Osteocyte (in vitro differentiated cells): ENCODE measurements around the gene DUOXA1. TPM values are rescaled to one million over a fixed set of nuclear protein-coding genes. Genes with fewer than 3 reads are reported as not detected.
A peak's percentile ranks its signal among the peaks of the same experiment; 100 is the strongest.

ENCODE experiments used
- DNase-seq: peaks from one replicate; pipeline ENCODE4 v3.0.0; 2021; ENCODE audit warnings: mixed read lengths; ENCODE audit not compliant: unreplicated experiment; ENCODE audit errors: extremely low spot score
- H3K27ac Mint-ChIP-seq: one replicate; pipeline ENCODE4 v1.8.0; 2021; ENCODE audit warnings: mild to moderate bottlenecking, mixed read lengths; ENCODE audit not compliant: unreplicated experiment
- H3K27me3 Mint-ChIP-seq: one replicate; pipeline ENCODE4 v1.8.0; 2021; ENCODE audit warnings: mixed read lengths; ENCODE audit not compliant: unreplicated experiment
- H3K36me3 Mint-ChIP-seq: one replicate; pipeline ENCODE4 v1.8.0; 2021; ENCODE audit warnings: mixed read lengths; ENCODE audit not compliant: unreplicated experiment
- H3K4me1 Mint-ChIP-seq: one replicate; pipeline ENCODE4 v1.8.0; 2021; ENCODE audit warnings: mixed read lengths; ENCODE audit not compliant: unreplicated experiment
- H3K4me3 Mint-ChIP-seq: one replicate; pipeline ENCODE4 v1.8.0; 2021; ENCODE audit warnings: mild to moderate bottlenecking, moderate library complexity, mixed read lengths; ENCODE audit not compliant: unreplicated experiment
- H3K9me3 Mint-ChIP-seq: one replicate; pipeline ENCODE4 v1.8.0; 2021; ENCODE audit warnings: mixed read lengths; ENCODE audit not compliant: unreplicated experiment
- total RNA-seq: library from RNA; stranded (reverse); gene quantifications from 2 replicates; pipeline ENCODE4 v1.2.1, GENCODE V29; 2021
- TF ChIP-seq, protein P1 (sequence below): fragments of 200-600 bp; sonication (generic); IDR thresholded peaks from 2 replicates; pipeline ENCODE4 v1.5.0; 2021; ENCODE audit warnings: antibody characterized with exemption, mild to moderate bottlenecking, moderate library complexity

DUOXA1 gene
- total RNA-seq, 1 donor from 2014 or later = not detected

DNA sequence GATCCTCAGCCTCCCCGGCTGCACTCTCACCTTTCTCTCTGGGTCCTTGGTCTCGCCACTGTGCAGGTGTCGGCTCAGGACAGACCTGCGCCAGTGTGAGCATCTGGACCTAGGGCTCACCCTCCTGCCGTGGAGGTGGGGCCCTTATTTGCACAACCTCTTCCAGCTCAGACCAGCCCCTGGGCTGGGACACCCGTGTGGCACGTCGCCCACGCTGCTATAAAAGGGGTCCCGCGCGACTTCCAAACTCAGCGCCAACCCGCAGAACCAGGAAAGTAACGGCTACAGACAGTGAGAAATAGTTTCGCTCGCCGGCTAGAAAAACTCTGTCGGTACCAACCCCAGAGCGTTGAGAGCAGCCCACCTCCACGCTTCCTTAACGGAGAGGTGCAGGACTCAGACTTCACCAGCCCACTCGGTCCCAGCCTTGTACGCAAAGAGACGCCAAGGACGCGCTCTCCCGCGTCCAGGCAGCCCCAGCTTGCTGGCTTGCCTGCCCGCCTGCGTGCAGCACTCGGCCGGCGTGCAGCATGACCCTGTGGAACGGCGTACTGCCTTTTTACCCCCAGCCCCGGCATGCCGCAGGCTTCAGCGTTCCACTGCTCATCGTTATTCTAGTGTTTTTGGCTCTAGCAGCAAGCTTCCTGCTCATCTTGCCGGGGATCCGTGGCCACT is 15.5 kb downstream of the DUOXA1 start, which contains the start of the genes DUOX2 and DUOXA2:
DUOX2 (minus strand) TSS at position 97 of the 675 bp plus-strand sequence. CDS start 761 bp downstream, outside the sequence.
DUOXA2 (plus strand) TSS at position 251 of the 675 bp plus-strand sequence; CDS start at position 531, 280 bp downstream.
- H3K4me1 Mint-ChIP-seq = peaks cover 11% of the 10 kb centered on the region
- no peak within 1 kb of the TSS for H3K4me3 Mint-ChIP-seq
- H3K27me3 Mint-ChIP-seq = peaks cover 56% of the 10 kb centered on the region
- H3K27ac Mint-ChIP-seq = no peak within 1 kb of the TSS
- TF ChIP-seq, protein P1, sequence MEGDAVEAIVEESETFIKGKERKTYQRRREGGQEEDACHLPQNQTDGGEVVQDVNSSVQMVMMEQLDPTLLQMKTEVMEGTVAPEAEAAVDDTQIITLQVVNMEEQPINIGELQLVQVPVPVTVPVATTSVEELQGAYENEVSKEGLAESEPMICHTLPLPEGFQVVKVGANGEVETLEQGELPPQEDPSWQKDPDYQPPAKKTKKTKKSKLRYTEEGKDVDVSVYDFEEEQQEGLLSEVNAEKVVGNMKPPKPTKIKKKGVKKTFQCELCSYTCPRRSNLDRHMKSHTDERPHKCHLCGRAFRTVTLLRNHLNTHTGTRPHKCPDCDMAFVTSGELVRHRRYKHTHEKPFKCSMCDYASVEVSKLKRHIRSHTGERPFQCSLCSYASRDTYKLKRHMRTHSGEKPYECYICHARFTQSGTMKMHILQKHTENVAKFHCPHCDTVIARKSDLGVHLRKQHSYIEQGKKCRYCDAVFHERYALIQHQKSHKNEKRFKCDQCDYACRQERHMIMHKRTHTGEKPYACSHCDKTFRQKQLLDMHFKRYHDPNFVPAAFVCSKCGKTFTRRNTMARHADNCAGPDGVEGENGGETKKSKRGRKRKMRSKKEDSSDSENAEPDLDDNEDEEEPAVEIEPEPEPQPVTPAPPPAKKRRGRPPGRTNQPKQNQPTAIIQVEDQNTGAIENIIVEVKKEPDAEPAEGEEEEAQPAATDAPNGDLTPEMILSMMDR = no peak
- DNase-seq = no peak
- H3K36me3 Mint-ChIP-seq = no peaks in the 10 kb centered on the region
- no peaks in the 10 kb centered on the region for H3K9me3 Mint-ChIP-seq

DNA sequence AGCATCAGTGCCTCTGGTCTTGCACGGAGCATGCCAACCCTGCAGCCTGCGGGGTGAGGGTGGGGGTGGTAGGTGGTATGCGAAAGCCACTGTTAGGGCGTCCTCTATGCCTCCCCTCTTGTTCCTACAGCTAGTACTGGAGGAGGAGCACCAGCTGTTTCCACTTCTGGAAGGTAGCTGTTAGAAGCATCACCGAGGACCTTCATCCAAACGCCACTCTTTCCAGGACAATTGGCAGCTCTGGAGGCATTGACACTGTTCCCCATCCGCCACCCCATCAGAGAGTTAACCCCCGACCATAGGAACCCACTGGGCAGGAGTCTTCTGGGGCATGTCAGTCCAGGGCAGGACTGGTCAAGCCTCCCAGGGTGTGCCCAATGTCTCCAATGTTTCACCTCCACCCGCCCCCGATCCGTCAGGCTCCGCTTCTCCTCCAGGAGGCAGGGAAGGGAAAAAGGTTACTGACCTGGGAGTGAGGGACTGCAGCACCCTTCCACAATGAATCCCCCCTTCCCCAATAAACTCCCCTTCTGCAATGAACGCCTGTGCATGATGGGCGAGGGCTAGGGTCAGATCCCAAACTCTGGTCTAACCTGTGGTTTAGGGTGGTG is 16.2 kb downstream of the DUOXA1 start:
- Mint-ChIP-seq H3K36me3 (no peaks in the 10 kb centered on the region), H3K4me1 (peaks cover 11% of the 10 kb centered on the region), H3K27ac (no peak overlapping the region), H3K4me3 (no peak overlapping the region), H3K27me3 (peaks cover 62% of the 10 kb centered on the region), H3K9me3 (no peaks in the 10 kb centered on the region)
- TF ChIP-seq, protein P1 = no peak
- DNase-seq = no peak

DNA sequence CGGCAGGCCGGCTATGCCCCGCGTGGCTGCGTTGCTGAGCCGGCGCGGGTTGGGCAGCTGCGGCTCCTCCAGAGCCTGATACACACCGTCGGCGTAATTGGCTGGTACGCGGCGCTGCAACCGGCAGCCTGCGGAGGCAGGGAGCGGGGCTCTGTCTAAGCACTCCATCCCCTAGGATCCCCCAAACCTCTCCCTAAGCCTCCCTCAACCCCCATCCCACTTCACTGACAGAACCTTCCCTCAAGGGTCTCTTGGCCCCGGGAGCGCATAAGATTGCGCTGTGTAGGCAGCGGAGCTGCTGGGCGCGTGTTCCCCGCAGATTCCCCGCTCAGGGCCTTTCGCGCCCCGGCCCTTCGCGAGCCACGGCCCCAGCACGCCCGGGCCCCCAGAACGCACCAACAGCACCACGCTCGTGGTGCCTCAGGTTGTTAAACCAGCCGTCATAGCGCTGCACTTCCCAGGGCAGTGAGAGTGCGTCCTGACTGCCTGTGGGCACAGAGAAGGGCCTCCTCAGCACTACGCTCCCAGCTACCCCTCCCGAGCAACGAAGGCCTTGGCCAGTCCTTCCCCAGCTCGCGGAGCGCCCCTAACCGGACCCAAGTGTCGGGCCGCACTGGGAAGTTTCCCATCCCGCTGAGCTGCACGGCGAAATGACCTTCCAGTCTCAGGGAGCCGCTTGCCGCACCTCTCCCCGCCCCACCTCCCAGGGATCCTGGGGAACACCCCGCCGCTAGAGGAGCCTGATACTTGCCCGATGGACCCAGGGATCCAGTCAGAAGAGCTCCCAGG is 16.9 kb downstream of the DUOXA1 start:
- H3K4me3 Mint-ChIP-seq = peak overlapping the region; percentile 38
- DNase-seq = no peak
- H3K27ac Mint-ChIP-seq = no peak overlapping the region
- no peaks in the 10 kb centered on the region for H3K36me3 Mint-ChIP-seq
- no peaks in the 10 kb centered on the region for H3K9me3 Mint-ChIP-seq
- TF ChIP-seq, protein P1 = no peak
- peaks cover 9% of the 10 kb centered on the region for H3K4me1 Mint-ChIP-seq
- peaks cover 62% of the 10 kb centered on the region for H3K27me3 Mint-ChIP-seq

DNA sequence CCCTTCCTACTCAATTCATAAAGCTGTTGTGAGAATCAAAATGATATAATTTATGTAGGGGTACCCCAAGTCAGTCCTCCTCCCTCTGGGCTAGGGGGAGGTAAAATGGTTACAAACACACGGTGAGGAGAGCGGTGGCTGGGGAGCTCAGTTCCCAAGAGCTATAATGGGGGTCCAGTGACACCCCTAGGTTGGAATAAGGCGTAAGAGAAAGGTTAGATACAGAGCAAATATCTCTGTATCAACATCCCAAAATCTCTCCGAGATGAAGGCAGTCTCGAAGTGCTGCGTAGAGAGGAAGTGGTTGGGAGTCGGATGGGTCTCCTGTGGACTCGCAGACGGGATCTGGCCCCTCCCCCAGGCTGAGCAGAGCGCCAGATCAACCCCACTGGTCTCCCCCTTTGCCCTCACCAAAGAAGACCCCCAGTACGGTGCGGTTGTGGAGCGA is 17.5 kb downstream of the DUOXA1 start:
- TF ChIP-seq, protein P1 = no peak
- no peaks in the 10 kb centered on the region for H3K9me3 Mint-ChIP-seq
- H3K27me3 Mint-ChIP-seq = peaks cover 62% of the 10 kb centered on the region
- DNase-seq = no peak
- H3K4me3 Mint-ChIP-seq = peak overlapping the region; percentile 38
- no peak overlapping the region for H3K27ac Mint-ChIP-seq
- H3K36me3 Mint-ChIP-seq = no peaks in the 10 kb centered on the region
- H3K4me1 Mint-ChIP-seq = peaks cover 8% of the 10 kb centered on the region
